ENCODE results near the gene CINP. TPM values are rescaled to one million over a fixed set of nuclear protein-coding genes. Genes with fewer than 3 reads are reported as not detected.

The CINP gene
- total and polyA plus RNA-seq, 2 of the 13 experiments (the other 11 are each of a cell fraction or from before 2014, with no cell fraction given) = 32.8 to 42.8 TPM

- TF ChIP-seq NRL (CRISPR knock-in tag; IDR thresholded peaks at IDR 0.05; ENCODE audit: borderline replicate concordance) = no peak
- TF ChIP-seq SRSF1 (optimal IDR thresholded peaks at IDR 0.05; ENCODE audit: low read depth, low read length) = peak; percentile 29
- peak; percentile 90 for TF ChIP-seq RBM22 (optimal IDR thresholded peaks at IDR 0.05; ENCODE audit: low read length)
- TF ChIP-seq NFAT5 (CRISPR knock-in tag; IDR thresholded peaks at IDR 0.05) = peak; percentile 57; the same call in 1 of the 2 replicates
- 0 out of 2 replicates have a peak, but pooled peaks have one; percentile 33 for TF ChIP-seq KMT2B (CRISPR knock-in tag; IDR thresholded peaks at IDR 0.05)
- no peak for TF ChIP-seq MATR3 (CRISPR knock-in tag; IDR thresholded peaks at IDR 0.05)
- TF ChIP-seq KLF16 (CRISPR knock-in tag; IDR thresholded peaks at IDR 0.05) = 0 out of 4 replicates have a peak, but pooled peaks of 1 of the 2 experiments have one; percentile 3
- TF ChIP-seq ZNF547 (CRISPR knock-in tag; IDR thresholded peaks at IDR 0.05) = no peak; the same call in 1 of the 2 replicates
- no peak for TF ChIP-seq ZFP36 (IDR thresholded peaks at IDR 0.05; ENCODE audit: borderline replicate concordance, low read depth, low read length, partially characterized antibody)
- peak; percentile 85 for TF ChIP-seq RBFOX2 (IDR thresholded peaks at IDR 0.05; ENCODE audit: low read depth, low read length)
- no peak for TF ChIP-seq ZNF773 (CRISPR knock-in tag; IDR thresholded peaks at IDR 0.05; ENCODE audit: borderline replicate concordance)
- TF ChIP-seq WIZ (CRISPR knock-in tag; IDR thresholded peaks at IDR 0.05) = no peak
- TF ChIP-seq ZNF607 (CRISPR knock-in tag; IDR thresholded peaks at IDR 0.05; ENCODE audit: borderline replicate concordance) = peak; percentile 71; the same call in 1 of the 2 replicates
- TF ChIP-seq ZNF264 (CRISPR knock-in tag; IDR thresholded peaks at IDR 0.05) = no peak
- TF ChIP-seq TEF (CRISPR knock-in tag; IDR thresholded peaks at IDR 0.05) = no peak
- no peak for TF ChIP-seq NONO (IDR thresholded peaks at IDR 0.05)
- no peak for TF ChIP-seq NONO (CRISPR knock-in tag; conservative IDR thresholded peaks at IDR 0.05)
- no peak for TF ChIP-seq TMF1 (CRISPR knock-in tag; IDR thresholded peaks at IDR 0.05; ENCODE audit: low read depth)
- no peak for TF ChIP-seq RELA (CRISPR knock-in tag; IDR thresholded peaks at IDR 0.05)
- no peak for TF ChIP-seq ZNF550 (CRISPR knock-in tag; IDR thresholded peaks at IDR 0.05; ENCODE audit: borderline replicate concordance)
- 0 out of 2 replicates have a peak, but pooled peaks have one; percentile 80 for TF ChIP-seq BRD4 (CRISPR knock-in tag; IDR thresholded peaks at IDR 0.05)
- TF ChIP-seq ZNF740 (CRISPR knock-in tag; IDR thresholded peaks at IDR 0.05) = no peak
- TF ChIP-seq TP53 (CRISPR knock-in tag; conservative IDR thresholded peaks at IDR 0.05) = no peak
- no peak for TF ChIP-seq HNRNPUL1 (IDR thresholded peaks at IDR 0.05; ENCODE audit: low read depth, low read length)
Observed at GRCh38 chr14:102320033-102320660, 42.5 kb downstream of the CINP start (continued).
